Bronchial epithelial cell (primary cell): ENCODE data around the gene CEL. TPM values are rescaled to one million over a fixed set of nuclear protein-coding genes. Genes with fewer than 3 reads are reported as not detected.

Experiments used
- DNase-seq: peaks from one replicate; pipeline ENCODE4 v3.0.0-alpha.2; 2010; ENCODE audit warnings: low read depth
- FAIRE-seq: peaks from 2 replicates; lab custom pipeline; 2011; peaks lifted over from hg19 to GRCh38; lab: Jason Lieb, UNC
- H3K27me3 ChIP-seq: 2 replicates; pipeline ENCODE4 v1.5.1; 2011; ENCODE audit warnings: low read length; ENCODE audit not compliant: control insufficient read depth, insufficient read depth
- H3K36me3 ChIP-seq: 2 replicates; pipeline ENCODE4 v1.5.1; 2011; ENCODE audit warnings: low read length; ENCODE audit not compliant: control insufficient read depth, insufficient read depth
- H3K4me3 ChIP-seq: 2 replicates; pipeline ENCODE4 v1.5.1; 2011; ENCODE audit warnings: mild to moderate bottlenecking, low read depth, low read length, control low read depth
- total RNA-seq: library from RNA; depleted of rRNA; stranded (reverse); fragments of >200 nt; gene quantifications from 2 replicates; pipeline ENCODE4 v1.2.1, GENCODE V29; 2014
- TF ChIP-seq, protein P1 (sequence below): IDR thresholded peaks from 2 replicates; pipeline ENCODE4 v1.5.1; 2011; ENCODE audit warnings: mild to moderate bottlenecking, moderate library complexity, low read length, control low read depth, inconsistent platforms; ENCODE audit not compliant: insufficient read depth, severe bottlenecking

The CEL gene
- total RNA-seq, 1 donor from 2014 or later: 0.53 TPM

DNA sequence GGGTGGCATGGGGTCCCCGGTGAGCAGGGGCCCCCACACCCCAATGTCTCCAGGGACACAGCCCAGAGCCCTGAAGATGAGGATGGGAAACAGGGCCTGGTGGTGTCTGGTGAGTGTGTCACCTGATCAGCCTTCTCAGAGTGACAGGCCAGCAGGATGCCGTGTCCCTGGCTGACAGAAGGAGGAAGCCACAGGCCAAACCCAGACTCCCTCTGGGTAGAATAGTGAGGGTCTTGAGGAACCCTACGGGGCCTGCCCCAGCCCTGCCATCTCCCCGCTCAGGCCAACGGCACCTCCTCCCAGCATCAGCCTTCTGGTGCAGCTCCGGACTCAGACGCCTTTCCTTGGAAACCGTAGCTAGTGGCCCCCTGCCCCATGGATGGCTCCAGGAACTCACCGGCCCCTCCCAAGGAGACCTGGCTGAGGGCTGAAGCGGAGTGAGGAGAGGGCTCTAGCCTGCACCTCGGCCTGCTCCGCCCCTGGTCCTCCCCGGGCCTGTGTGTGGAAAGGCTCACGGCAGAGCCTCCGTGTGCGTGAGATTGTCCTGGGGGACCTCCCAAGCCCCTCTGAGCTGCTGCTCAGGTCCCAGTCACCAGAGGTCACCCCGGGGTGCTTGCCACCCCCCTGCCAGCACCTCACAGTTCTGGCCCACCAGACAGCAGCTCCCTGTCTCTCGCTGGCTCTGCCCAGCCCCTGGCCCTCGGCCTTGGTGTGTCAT lies 53.3 kb downstream of the CEL start:
- H3K27me3 ChIP-seq: no peaks in the 10 kb centered on the region
- FAIRE-seq (no peak), DNase-seq (no peak)
- no peak overlapping the region for H3K4me3 ChIP-seq
- H3K36me3 ChIP-seq: peaks cover 27% of the 10 kb centered on the region
- TF ChIP-seq, protein P1, sequence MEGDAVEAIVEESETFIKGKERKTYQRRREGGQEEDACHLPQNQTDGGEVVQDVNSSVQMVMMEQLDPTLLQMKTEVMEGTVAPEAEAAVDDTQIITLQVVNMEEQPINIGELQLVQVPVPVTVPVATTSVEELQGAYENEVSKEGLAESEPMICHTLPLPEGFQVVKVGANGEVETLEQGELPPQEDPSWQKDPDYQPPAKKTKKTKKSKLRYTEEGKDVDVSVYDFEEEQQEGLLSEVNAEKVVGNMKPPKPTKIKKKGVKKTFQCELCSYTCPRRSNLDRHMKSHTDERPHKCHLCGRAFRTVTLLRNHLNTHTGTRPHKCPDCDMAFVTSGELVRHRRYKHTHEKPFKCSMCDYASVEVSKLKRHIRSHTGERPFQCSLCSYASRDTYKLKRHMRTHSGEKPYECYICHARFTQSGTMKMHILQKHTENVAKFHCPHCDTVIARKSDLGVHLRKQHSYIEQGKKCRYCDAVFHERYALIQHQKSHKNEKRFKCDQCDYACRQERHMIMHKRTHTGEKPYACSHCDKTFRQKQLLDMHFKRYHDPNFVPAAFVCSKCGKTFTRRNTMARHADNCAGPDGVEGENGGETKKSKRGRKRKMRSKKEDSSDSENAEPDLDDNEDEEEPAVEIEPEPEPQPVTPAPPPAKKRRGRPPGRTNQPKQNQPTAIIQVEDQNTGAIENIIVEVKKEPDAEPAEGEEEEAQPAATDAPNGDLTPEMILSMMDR: no peak

DNA sequence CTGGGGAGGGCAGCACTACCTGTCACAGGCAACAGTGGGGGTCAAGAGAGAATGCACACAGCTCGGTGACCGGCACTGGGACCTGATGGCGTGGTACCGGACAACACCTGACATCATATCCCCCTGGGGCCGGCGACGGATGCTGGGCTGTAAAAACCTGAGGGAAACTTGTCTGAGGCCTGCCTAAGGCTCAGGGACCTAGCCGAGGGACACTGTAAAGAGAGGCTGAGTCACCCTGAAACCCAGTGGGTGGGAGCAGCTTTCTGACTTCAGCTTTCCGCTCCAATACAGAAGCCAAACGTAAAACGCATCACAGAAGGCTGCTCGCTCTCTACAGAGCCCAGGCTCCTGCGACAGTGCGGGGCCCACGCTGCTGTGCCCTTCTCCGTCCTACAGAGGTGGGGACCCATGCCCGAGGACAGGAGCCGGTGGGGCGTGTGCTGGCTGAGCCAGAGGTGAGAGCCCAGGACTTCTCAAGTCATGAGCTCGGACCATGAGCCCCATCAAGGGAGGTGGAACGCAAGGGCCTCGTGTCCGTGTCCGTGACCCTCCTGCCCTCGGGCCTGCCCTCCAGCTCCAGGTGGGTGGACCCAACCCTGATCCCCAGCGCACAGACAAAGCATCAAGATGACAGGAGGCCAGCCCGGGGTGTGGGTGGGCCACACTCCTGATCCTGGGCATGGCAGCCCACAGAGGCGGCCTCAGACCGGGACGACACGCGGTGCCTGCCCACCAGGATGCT lies 54.0 kb downstream of the CEL start:
- H3K27me3 ChIP-seq: no peaks in the 10 kb centered on the region
- H3K4me3 ChIP-seq: no peak overlapping the region
- FAIRE-seq: no peak
- H3K36me3 ChIP-seq: peaks cover 23% of the 10 kb centered on the region
- TF ChIP-seq, protein P1: no peak
- no peak for DNase-seq

DNA sequence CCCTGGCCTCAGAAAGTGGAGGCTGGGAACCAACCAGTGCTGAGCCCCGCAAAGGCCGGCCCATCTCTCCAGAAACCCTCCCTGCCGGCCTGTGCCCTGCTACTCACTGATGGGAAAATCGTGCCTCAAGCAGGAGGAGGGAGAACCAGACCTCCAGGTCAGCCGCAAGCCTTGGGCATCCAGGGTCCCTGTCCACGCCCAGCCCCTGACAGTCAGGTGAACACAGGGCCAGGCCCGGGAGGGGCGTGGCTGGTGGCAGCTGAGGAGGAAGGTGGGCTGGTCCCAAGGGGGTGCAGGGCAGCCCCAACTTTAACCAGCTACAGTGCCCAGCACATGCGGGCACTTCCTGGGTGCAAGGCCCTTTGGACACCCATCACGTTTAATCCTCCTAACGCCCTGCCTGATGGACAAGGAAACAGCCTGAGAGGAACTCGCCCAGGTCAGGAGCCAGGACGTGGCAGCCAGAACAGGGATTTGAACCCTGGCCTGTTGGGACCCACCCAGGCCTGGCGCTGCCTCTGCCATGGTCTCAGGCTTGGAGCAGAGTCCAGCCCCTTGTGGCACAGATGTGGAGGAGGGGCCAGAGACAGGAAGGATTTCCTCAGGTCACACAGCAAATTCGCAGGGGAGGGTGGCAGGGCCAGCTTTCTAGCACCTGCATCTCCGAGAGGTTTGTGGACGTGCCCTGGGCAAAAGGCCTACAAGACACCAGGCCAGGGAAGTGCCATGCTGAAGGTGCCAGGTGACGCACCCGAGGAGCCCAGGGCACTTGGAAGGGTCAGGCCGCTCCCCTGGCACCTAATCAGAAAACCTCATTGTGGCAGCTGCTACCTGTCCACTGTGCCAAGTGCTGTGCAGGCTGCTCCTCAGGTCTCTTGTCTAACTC lies 54.8 kb downstream of the CEL start:
- Histone ChIP-seq H3K36me3 (peaks cover 23% of the 10 kb centered on the region), H3K27me3 (no peaks in the 10 kb centered on the region), H3K4me3 (no peak overlapping the region)
- FAIRE-seq (no peak), DNase-seq (no peak)
- TF ChIP-seq, protein P1: no peak

DNA sequence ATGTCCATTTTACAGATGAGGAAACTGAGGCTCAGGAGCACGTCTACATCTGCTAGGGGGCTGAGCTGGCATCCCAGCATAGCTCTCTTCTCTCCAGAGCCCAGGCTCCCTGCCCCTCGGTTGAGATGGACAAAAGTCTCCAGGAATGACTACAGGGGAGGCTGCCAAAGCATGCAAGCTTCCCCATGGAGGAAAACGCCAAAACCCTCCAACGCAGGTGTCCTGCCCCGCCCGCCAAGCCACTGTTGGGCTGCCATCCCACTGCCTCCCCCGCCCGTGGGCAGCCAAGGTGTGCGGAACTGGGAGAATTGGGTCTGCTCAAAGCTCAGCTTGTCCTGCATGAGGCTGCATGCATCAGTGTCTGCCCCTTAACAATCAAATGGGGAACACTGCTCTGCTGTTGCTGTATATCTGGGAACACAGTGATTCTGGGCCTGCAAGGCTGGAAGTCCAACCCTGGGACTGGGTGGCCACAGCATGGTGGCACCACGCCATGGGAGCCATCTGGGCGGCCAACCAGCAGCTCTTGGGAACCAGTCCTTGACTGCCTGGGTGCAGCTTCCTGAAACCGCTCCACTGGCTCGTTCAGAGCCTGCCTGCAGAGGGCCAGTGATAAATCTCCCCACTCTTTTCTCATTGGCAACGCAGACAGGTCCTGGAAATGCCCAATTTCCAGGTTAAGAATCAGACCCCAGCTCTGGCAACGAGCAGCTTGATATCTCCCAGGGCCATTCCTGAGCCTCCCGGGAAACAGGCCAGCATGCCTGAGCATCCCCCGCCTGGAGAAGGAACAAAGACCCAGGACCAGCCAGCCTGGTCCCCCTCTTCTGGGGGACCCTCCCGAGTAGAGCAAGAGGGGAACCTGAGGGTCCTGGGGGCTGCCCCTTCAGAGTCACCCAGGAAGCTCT lies 55.7 kb downstream of the CEL start:
- H3K36me3 ChIP-seq: peaks cover 16% of the 10 kb centered on the region
- H3K4me3 ChIP-seq: no peak overlapping the region
- TF ChIP-seq, protein P1: no peak
- no peaks in the 10 kb centered on the region for H3K27me3 ChIP-seq
- no peak for FAIRE-seq
- no peak for DNase-seq

DNA sequence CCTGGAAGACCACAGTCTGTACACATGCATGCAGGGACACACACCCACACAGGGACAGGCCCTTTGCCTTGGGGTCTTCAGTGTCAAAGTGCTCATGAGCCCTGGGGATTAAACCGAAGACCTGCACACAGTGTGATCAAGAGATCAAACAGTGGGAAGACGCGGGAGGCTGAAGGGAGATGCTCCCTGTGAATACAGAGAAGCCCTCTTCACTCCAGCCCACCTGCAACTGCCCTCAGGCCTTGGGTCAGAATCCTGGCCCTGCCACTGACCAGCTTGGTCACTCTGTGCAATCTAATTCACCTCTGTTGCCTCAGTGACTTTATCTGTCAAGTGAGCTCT lies 56.4 kb downstream of the CEL start:
- no peak for FAIRE-seq
- TF ChIP-seq, protein P1: no peak
- H3K4me3 ChIP-seq: no peak overlapping the region

More for the DNA sequence above, 56.4 kb downstream of the CEL start:
- DNase-seq: no peak
- peaks cover 16% of the 10 kb centered on the region for H3K36me3 ChIP-seq
- no peaks in the 10 kb centered on the region for H3K27me3 ChIP-seq
